GM23338 (cell line): ENCODE results near the gene SCTR. TPM values are rescaled to one million over a fixed set of nuclear protein-coding genes. Genes with fewer than 3 reads are reported as not detected.

Experiments
- ATAC-seq: fragments of 200-7000 bp; cut with Tn5 transposase; 3 replicates; pipeline ENCODE4 v1.9.1; 2020
- DNase-seq: peaks from one replicate; pipeline ENCODE4 v3.0.0-alpha.2; 2015; ENCODE audit warnings: low spot score
- H2AFZ ChIP-seq: fragments of 200-600 bp; sonication (generic); 2 replicates; pipeline ENCODE4 v1.8.0; 2016; ENCODE audit warnings: antibody characterized with exemption, mild to moderate bottlenecking, moderate library complexity
- H3F3A ChIP-seq: fragments of 200-600 bp; sonication (generic); replicated peaks from 2 replicates; pipeline ENCODE4 v1.8.0; 2017; ENCODE audit warnings: antibody characterized with exemption, mixed run types, low read depth
- H3K27ac ChIP-seq: fragments of 200-600 bp; sonication (generic); 2 replicates; pipeline ENCODE4 v1.6.1; 2016; ENCODE audit warnings: low read depth
- H3K27me3 ChIP-seq: fragments of 200-600 bp; sonication (generic); 2 replicates; pipeline ENCODE4 v1.8.0; 2016; ENCODE audit warnings: mild to moderate bottlenecking, mixed run types, moderate library complexity; ENCODE audit not compliant: insufficient read depth
- H3K36me3 ChIP-seq: fragments of 200-600 bp; sonication (generic); 2 replicates; pipeline ENCODE4 v1.8.0; 2016; ENCODE audit warnings: mild to moderate bottlenecking; ENCODE audit not compliant: insufficient read depth
- H3K4me1 ChIP-seq: fragments of 200-600 bp; sonication (generic); 2 replicates; pipeline ENCODE4 v1.8.0; 2016; ENCODE audit warnings: mild to moderate bottlenecking, moderate library complexity; ENCODE audit not compliant: insufficient read depth
- H3K4me2 ChIP-seq: fragments of 200-600 bp; sonication (generic); 2 replicates; pipeline ENCODE4 v1.7.1; 2017; ENCODE audit warnings: mixed run types
- H3K4me3 ChIP-seq: fragments of 200-600 bp; sonication (generic); 2 replicates; pipeline ENCODE4 v1.6.1; 2016; ENCODE audit warnings: mixed run types
- H3K79me2 ChIP-seq: fragments of 200-600 bp; sonication (generic); replicated peaks from 2 replicates; pipeline ENCODE4 v1.8.0; 2017; ENCODE audit warnings: mild to moderate bottlenecking; ENCODE audit not compliant: insufficient read depth
- H3K9me2 ChIP-seq: fragments of 200-600 bp; sonication (generic); 2 replicates; pipeline ENCODE4 v1.8.0; 2017; ENCODE audit not compliant: insufficient read depth
- H4K20me1 ChIP-seq: fragments of 200-600 bp; sonication (generic); replicated peaks from 2 replicates; pipeline ENCODE4 v1.8.0; 2017; ENCODE audit warnings: mild to moderate bottlenecking; ENCODE audit not compliant: insufficient read depth
- H3K27ac Mint-ChIP-seq: 2 replicates; pipeline ENCODE4 v1.8.0; 2020; ENCODE audit warnings: inconsistent platforms, mild to moderate bottlenecking, moderate library complexity, mixed read lengths
- H3K27me3 Mint-ChIP-seq: 3 replicates; pipeline ENCODE4 v1.8.0; 2022; ENCODE audit warnings: low read depth, mild to moderate bottlenecking, moderate library complexity, mixed read lengths, inconsistent platforms; ENCODE audit not compliant: insufficient read depth, poor library complexity
- H3K36me3 Mint-ChIP-seq: 3 replicates; pipeline ENCODE4 v1.8.0; 2021; ENCODE audit warnings: low read depth, mild to moderate bottlenecking, inconsistent platforms, moderate library complexity, mixed read lengths
- H3K4me1 Mint-ChIP-seq: 3 replicates; pipeline ENCODE4 v1.8.0; 2020; ENCODE audit warnings: mild to moderate bottlenecking, inconsistent platforms, mixed read lengths
- H3K4me3 Mint-ChIP-seq: 3 replicates; pipeline ENCODE4 v1.8.0; 2021; ENCODE audit warnings: moderate library complexity, mild to moderate bottlenecking, inconsistent platforms, mixed read lengths
- H3K9me3 Mint-ChIP-seq: 3 replicates; pipeline ENCODE4 v1.8.0; 2020; ENCODE audit warnings: moderate library complexity, mild to moderate bottlenecking, inconsistent platforms, mixed read lengths
- JUNB ChIP-seq: IDR thresholded peaks from one replicate; pipeline ENCODE4 v1.6.1; 2016; ENCODE audit warnings: antibody characterized with exemption; ENCODE audit not compliant: unreplicated experiment
- NANOG ChIP-seq: IDR thresholded peaks from 2 replicates; pipeline ENCODE4 v1.6.1; 2016; ENCODE audit warnings: antibody characterized with exemption, borderline replicate concordance
- ZNF114 ChIP-seq: fragments of 250-450 bp; sonication (Bioruptor Pico); IDR thresholded peaks from 2 replicates; pipeline ENCODE4 v1.5.0; 2020; ENCODE audit warnings: mild to moderate bottlenecking, moderate library complexity
- ZNF331 ChIP-seq: fragments of 250-450 bp; sonication (Bioruptor Pico); IDR thresholded peaks from 2 replicates; pipeline ENCODE4 v1.5.0; 2020; ENCODE audit warnings: low read depth, mild to moderate bottlenecking, moderate library complexity
- ZNF462 ChIP-seq: fragments of 250-450 bp; sonication (Bioruptor Pico); IDR thresholded peaks from 2 replicates; pipeline ENCODE4 v1.5.0; 2020; ENCODE audit warnings: mild to moderate bottlenecking, moderate library complexity
- polyA plus RNA-seq: library from polyadenylated mRNA; unstranded; fragments of >200 nt; fragmentation: Nextera tagmentation; extraction: Ambion mirVana; gene quantifications from 2 replicates; pipeline ENCODE4 v1.2.1, GENCODE V29; 2016
- total RNA-seq: library from RNA; depleted of rRNA; stranded (reverse); fragments of >200 nt; shearing (Covaris generic); gene quantifications from 2 replicates; pipeline ENCODE4 v1.2.3, GENCODE V29; 2014
- TF ChIP-seq, protein P1 (sequence below): IDR thresholded peaks from 2 replicates; pipeline ENCODE4 v1.6.1; 2016; ENCODE audit warnings: antibody characterized with exemption

The SCTR gene
- total and polyA plus RNA-seq, 2 experiments from 2014 or later, result not detected

DNA sequence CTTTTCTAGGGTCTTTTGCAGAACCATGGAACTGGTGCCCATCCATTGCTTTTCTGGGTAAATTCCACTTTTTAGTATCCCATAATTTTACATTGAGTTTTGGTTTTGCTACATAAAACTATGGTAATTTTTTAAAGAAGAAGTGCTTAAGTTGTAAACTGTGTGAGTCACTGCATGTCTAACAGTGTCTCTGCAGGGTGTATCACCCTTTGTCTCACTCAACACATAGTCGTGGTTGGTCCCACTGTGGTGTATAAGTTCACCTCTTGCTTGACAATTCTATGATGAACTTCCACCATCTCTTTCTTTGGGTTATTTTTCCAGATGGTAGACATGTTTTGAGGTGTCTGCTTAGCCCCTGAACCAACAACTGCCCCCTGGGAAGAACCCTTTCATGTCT is 10.5 kb downstream of the SCTR start:
- H3K27me3 ChIP-seq, result no peaks in the 10 kb centered on the region
- no peak overlapping the region for H3K4me3 ChIP-seq
- Mint-ChIP-seq H3K27ac (no peak overlapping the region), H3K9me3 (no peaks in the 10 kb centered on the region), H3K4me3 (no peak overlapping the region), H3K4me1 (no peaks in the 10 kb centered on the region), H3K27me3 (peaks cover 8% of the 10 kb centered on the region), H3K36me3 (no peaks in the 10 kb centered on the region)
- no peak overlapping the region for H3K27ac ChIP-seq
- H3K36me3 ChIP-seq, result no peaks in the 10 kb centered on the region
- H3K79me2 ChIP-seq, result no peaks in the 10 kb centered on the region
- DNase-seq (no peak), ATAC-seq (no peak)
- 0 out of 2 replicates have a peak, but pooled peaks cover 3% of the 10 kb centered on the region for H3K9me2 ChIP-seq
- H3K4me2 ChIP-seq, result no peak overlapping the region
- no peaks in the 10 kb centered on the region for H3K4me1 ChIP-seq
- H3F3A ChIP-seq, result no peaks in the 10 kb centered on the region
- H2AFZ ChIP-seq, result no peak overlapping the region
- H4K20me1 ChIP-seq, result no peaks in the 10 kb centered on the region
- TF ChIP-seq ZNF331 (CRISPR knock-in tag), result no peak
- no peak for TF ChIP-seq ZNF462 (CRISPR knock-in tag)
- no peak for TF ChIP-seq NANOG
- TF ChIP-seq, protein P1, sequence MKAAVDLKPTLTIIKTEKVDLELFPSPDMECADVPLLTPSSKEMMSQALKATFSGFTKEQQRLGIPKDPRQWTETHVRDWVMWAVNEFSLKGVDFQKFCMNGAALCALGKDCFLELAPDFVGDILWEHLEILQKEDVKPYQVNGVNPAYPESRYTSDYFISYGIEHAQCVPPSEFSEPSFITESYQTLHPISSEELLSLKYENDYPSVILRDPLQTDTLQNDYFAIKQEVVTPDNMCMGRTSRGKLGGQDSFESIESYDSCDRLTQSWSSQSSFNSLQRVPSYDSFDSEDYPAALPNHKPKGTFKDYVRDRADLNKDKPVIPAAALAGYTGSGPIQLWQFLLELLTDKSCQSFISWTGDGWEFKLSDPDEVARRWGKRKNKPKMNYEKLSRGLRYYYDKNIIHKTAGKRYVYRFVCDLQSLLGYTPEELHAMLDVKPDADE, result no peak
- no peak for TF ChIP-seq JUNB
- TF ChIP-seq ZNF114 (CRISPR knock-in tag), result no peak

DNA sequence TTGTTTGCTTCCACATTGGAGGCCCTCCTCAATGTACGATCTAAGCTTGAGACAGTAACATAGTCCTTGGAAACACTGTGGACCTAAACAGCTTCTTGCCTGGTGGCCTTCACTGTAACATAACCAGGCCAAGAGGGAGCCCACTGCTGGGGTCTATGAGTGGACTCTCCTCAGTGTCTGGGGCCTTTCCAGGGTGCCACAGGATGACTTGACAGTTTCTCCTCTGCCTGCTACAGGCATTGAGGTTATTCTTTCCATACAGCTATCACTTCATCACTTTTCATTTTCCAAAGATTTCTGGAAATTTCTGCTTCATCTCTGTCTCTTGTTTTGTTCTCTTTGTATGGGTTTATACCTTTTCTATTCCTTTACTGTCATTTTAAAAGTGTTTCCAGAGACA is 11.3 kb downstream of the SCTR start:
- peaks cover 8% of the 10 kb centered on the region for H3K27me3 Mint-ChIP-seq

More for the DNA sequence above, 11.3 kb downstream of the SCTR start:
- H3K4me1 Mint-ChIP-seq, result no peaks in the 10 kb centered on the region
- Histone ChIP-seq H3K9me2 (0 out of 2 replicates have a peak, but pooled peaks cover 2% of the 10 kb centered on the region), H3F3A (no peaks in the 10 kb centered on the region), H2AFZ (no peak overlapping the region), H3K4me2 (no peak overlapping the region), H3K36me3 (no peaks in the 10 kb centered on the region), H3K79me2 (no peaks in the 10 kb centered on the region), H3K27me3 (no peaks in the 10 kb centered on the region), H3K4me1 (no peaks in the 10 kb centered on the region), H3K27ac (no peak overlapping the region), H3K4me3 (no peak overlapping the region), H4K20me1 (no peaks in the 10 kb centered on the region)
- no peaks in the 10 kb centered on the region for H3K9me3 Mint-ChIP-seq
- H3K27ac Mint-ChIP-seq, result no peak overlapping the region
- no peaks in the 10 kb centered on the region for H3K36me3 Mint-ChIP-seq
- no peak overlapping the region for H3K4me3 Mint-ChIP-seq
- DNase-seq, result no peak
- TF ChIP-seq, protein P1, result no peak
- no peak for TF ChIP-seq NANOG
- no peak for ATAC-seq
